GM12878 (cell line): ENCODE measurements around the gene PCSK6. TPM values are rescaled to one million over a fixed set of nuclear protein-coding genes. Genes with fewer than 3 reads are reported as not detected.

Experiments used
- CREB1 ChIP-seq: IDR thresholded peaks from 2 replicates; pipeline ENCODE4 v1.6.1; 2012; ENCODE audit warnings: low read depth, mild to moderate bottlenecking, inconsistent platforms
- CUX1 ChIP-seq: IDR thresholded peaks from 2 replicates; pipeline ENCODE4 v1.6.1; 2012; ENCODE audit warnings: improper control_type of control experiment, low read depth, low read length; ENCODE audit not compliant: insufficient replicate concordance
- NR2F1 ChIP-seq: fragments of 450-650 bp; conservative IDR thresholded peaks from 2 replicates; pipeline ENCODE4 v1.6.1; 2017; ENCODE audit warnings: mild to moderate bottlenecking
- POU2F2 ChIP-seq: IDR thresholded peaks from 3 replicates; pipeline ENCODE4 v1.6.1; 2011; ENCODE audit warnings: low read depth, mild to moderate bottlenecking, low read length, borderline replicate concordance
- polyA plus RNA-seq, 11 experiments: library from polyadenylated mRNA; depleted of rRNA in 4 of 11; unstranded in 6 of 11; stranded (reverse) in 5 of 11; fragments of >200 nt; fragmentation: Nextera tagmentation in 4 of 11; fragmentation: Illumina TruSeq in 1 of 11; extraction: Ambion mirVana in 4 of 11; extraction: Trizol in 1 of 11; gene quantifications; 1 replicate in 1 of 11; 2 replicates in 10 of 11; pipeline versions ENCODE4 v1.2.1 to v1.2.3, GENCODE V29; 2011 to 2016; ENCODE audit warnings: inconsistent platforms in 2 of 11, missing spikeins in 2 of 11, low read depth in 1 of 11
- total RNA-seq, 4 experiments: library from RNA; depleted of rRNA in 3 of 4; stranded (reverse); fragments of >200 nt in 3 of 4; fragmentation: Illumina TruSeq in 1 of 4; extraction: Trizol in 1 of 4; gene quantifications; 2 replicates each; pipeline versions ENCODE4 v1.2.1 to v1.2.3, GENCODE V29; 2013 to 2021
- TF ChIP-seq, protein P1 (sequence below): fragments of 450-650 bp; IDR thresholded peaks from 2 replicates; pipeline ENCODE4 v1.6.1; 2017; ENCODE audit warnings: mild to moderate bottlenecking

The PCSK6 gene
- total and polyA plus RNA-seq, 10 of the 15 experiments (the other 5 are each of a cell fraction or from before 2014, with no cell fraction given) = 0.19 to 0.67 (median 0.25) TPM; not detected in 4

GRCh38 chr15:101286471-101287114 lies 202.9 kb downstream of the PCSK6 start (continued):
- TF ChIP-seq, protein P1, sequence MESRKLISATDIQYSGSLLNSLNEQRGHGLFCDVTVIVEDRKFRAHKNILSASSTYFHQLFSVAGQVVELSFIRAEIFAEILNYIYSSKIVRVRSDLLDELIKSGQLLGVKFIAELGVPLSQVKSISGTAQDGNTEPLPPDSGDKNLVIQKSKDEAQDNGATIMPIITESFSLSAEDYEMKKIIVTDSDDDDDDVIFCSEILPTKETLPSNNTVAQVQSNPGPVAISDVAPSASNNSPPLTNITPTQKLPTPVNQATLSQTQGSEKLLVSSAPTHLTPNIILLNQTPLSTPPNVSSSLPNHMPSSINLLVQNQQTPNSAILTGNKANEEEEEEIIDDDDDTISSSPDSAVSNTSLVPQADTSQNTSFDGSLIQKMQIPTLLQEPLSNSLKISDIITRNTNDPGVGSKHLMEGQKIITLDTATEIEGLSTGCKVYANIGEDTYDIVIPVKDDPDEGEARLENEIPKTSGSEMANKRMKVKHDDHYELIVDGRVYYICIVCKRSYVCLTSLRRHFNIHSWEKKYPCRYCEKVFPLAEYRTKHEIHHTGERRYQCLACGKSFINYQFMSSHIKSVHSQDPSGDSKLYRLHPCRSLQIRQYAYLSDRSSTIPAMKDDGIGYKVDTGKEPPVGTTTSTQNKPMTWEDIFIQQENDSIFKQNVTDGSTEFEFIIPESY = no peak
- no peak for TF ChIP-seq POU2F2
- no peak for TF ChIP-seq CREB1
- TF ChIP-seq CUX1 = no peak
- TF ChIP-seq NR2F1 = no peak
- TF ChIP-seq, all 136 proteins: peak for 0
